NCI-H82 treated with DMSO at 0.1 percent for 48 hours (cell line): Measurements from ENCODE around the gene TACC2.
"Not testable (repeated sequence)": the region's sequence is repeated elsewhere in the genome, so short reads cannot be mapped to it uniquely, and the experiment has no call there.

Experiments
- DNase-seq: peaks from one replicate; lab custom pipeline; 2025; ENCODE audit not compliant: unreplicated experiment; lab: John Stamatoyannopoulos, UW

Gene TACC2

GRCh38 chr10:122089311-122090017 is 100.5 kb downstream of the TACC2 start:
- DNase-seq = no peak

GRCh38 chr10:122091722-122092121 is 102.8 kb downstream of the TACC2 start:
- no peak for DNase-seq

DNA sequence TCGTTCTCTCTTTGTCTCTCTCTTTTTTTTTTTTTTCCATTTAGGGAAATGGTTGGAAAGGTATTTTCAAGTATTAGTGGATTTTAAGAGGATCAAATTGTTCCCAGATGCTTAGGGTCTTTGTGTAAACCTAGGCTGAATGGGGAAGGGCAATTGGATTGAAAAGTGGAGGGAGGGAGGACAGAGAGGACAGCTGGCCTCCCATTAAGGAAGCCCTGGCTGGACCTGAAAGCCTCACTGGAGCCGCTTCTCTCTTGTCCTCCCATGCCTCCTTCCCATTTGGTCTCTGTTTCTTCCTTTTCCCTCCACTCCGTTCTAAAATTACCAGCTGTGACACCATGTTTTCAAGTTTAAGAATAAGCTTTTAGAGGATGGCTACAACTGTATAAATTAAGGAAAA is 104.1 kb downstream of the TACC2 start:
- DNase-seq = peak; percentile 87

DNA sequence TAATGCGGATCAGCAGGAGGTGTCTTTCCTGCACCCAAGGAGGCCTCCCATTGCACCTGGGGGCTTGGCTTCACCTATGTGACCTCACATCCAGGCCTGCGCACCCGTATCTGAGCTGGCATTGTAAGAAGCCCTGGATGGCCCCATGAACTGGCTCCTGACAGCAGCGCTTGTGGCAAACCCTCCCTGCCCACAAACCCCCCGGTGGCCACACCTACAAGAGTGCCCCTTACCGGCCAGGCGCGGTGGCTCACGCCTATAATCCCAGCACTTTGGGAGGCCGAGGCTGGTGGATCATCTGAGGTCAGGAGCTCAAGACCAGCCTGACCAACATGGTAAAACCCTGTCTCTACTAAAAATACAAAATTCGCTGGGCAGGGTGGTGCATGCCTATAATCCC is 107.2 kb downstream of the TACC2 start:
- not testable (repeated sequence) for DNase-seq

DNA sequence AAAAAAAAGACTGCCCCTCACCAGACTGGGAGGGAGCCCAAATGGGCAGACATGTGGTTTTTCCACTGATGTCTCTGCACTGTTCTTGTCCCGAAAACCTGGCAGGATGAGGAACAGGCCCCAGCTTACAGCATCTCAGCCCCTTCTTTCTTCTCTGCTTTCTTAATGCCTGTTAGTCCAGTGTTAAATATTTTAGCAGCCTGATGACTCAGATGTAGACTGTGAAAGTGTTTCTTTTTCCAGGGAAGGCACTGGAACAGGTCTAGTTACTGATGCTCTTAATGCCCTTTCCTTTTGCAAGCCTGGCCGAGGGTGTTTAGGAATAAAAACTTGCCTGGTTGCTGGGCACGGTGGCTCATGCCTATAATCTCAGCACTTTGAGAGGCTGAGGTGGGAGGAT is 107.7 kb downstream of the TACC2 start:
- no peak for DNase-seq

DNA sequence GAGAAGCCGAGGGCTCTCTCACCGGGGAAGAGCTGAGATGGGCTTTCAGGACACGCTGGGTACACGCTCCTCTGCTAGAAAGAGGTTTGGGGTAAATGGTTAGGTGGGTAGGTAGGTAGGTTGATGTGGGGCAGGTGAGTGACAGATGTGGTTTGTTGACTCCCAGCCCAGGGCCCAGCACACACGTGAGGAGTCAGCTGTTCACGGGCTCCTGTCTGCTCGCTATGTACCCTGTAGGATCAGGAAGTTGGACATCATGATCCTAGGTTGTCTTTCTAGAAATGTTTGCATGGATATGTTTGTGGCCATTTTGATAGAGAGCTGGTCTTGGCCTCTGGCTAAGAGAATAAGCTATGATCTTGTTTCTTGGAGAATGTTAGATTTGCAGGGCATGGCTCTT is 109.0 kb downstream of the TACC2 start:
- DNase-seq = no peak

- no peak for DNase-seq
Observed at GRCh38 chr10:122098924-122099323, 110.0 kb downstream of the TACC2 start.

DNA sequence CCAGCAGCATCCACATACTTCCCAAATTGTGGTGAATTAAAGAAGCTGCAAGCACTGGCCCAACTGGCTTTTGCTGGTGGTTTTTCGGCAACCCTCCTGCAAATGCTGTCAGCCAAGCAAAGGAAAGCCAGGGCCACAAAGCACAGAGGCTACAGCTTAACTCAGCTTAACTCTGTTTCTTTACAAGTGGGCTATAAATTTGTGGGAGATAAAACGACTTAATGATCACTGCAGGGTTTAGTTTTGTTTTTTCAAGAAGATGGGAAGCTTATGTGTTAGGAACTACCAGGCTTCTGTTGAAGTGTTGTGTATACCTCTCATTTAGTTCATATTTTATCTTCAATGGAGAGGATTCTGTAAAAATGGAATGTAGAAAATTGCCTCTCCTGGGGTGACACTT is 110.6 kb downstream of the TACC2 start:
- DNase-seq = no peak

- no peak for DNase-seq
Observed at GRCh38 chr10:122102146-122102868, 113.3 kb downstream of the TACC2 start.

DNA sequence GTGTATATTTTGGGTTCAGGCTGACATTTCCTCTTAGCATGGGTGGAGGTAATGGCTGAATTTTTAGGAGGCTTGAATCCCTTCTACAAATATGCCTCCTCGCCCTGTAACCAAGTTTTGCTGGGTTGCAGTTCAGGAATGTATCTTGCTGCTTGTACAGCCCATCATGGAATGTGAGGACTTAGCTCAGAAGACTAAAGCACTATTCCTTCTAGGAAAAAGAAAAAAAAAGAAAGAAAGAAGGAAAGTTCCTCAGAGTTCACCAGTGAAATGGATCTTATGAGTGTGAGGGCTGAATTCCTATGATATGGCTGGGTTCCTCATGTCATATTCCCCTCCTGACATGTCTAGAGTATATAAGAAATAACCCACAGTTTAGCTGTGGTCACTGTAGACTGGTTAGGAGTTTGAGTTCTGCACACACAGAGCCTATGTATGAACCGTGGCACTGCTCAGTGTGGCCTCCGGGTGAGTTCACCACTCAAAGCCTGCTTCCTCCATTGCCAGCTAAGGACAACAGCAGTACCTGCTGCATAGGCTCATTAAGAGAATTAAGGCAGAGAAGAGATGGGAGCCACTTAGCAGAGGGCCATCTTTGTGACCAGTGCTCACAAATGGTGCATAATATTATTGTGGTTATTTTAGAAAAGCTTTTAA is 114.0 kb downstream of the TACC2 start:
- no peak for DNase-seq

- DNase-seq = no peak
Observed at GRCh38 chr10:122103592-122103991, 114.6 kb downstream of the TACC2 start.

DNA sequence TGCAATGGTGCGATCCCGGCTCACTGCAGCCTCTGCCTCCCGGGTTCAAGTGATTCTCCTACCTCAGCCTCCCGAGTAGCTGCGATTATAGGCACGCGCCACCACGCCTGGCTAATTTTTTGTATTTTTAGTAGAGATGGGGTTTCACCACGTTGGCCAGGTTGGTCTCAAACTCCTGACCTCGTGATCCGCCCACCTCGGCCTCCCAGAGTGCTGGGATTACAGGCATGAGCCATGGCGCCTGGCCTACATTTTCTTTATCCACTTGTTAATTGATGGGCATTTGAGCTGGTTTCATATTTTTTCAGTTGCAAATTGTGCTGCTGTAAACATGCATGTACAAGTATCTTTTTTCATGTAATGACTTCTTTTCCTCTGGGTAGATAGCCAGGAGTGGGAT is 119.8 kb downstream of the TACC2 start:
- DNase-seq = not testable (repeated sequence)

DNA sequence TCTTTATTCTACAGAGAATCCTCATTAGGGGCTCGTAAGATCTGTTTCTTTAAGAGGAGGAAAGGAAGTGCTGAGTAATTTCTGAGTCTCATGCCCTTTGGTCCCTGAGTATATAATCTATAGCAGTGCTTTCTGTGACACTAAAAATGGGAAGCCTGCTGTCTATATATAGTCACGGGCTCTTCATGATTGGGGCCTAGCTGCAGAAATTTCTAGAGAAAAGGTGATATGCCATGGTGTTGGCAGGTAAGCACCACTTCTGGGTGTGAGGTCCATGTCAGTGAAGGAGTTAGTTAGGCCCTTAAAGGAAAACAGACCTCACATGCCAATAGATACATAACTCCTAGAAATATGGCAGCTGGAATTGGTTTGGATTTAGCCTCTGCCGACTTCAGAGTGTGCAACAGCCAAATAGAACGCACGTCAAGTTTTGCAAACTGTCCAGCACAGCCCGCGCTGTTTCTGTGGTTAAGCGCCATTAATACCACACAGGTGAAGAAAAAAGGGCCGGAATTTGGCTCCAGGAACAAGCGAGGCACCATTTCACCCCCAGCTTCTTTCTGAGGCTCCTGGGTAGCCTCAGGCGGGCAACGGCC is 123.2 kb downstream of the TACC2 start:
- DNase-seq = no peak

DNA sequence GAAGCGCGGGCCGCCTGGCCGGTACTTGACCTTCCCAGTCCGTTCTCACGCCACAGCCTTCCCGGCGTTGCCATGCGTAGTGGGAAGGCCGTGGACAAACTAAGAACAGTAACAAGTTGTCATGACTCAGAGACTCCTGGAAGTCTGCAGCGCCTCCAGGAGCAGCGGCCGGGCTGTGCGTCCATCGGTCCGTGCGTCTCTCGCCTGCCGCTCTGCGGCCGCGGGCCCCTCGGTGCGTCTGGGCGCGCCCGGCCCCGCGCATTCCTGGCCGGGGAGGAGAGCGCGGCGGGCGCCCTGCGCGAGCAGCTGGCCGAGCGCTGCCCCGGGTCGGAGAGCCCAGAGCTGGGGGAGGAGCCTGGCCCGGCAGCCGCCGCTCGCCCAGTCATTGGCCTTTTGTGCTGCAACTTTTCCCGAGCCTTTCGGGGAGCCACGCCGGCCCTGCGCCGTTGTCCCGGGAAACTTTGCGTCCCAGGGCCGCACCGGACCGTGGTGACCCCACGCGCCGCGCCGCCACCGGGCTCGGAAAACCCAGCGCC is 123.7 kb downstream of the TACC2 start:
- peak; percentile 29 for DNase-seq

- peak; percentile 26 for DNase-seq
Observed at GRCh38 chr10:122113161-122113944, 124.4 kb downstream of the TACC2 start.

GRCh38 chr10:122113945-122114747 is 125.2 kb downstream of the TACC2 start:
- DNase-seq = no peak

DNA sequence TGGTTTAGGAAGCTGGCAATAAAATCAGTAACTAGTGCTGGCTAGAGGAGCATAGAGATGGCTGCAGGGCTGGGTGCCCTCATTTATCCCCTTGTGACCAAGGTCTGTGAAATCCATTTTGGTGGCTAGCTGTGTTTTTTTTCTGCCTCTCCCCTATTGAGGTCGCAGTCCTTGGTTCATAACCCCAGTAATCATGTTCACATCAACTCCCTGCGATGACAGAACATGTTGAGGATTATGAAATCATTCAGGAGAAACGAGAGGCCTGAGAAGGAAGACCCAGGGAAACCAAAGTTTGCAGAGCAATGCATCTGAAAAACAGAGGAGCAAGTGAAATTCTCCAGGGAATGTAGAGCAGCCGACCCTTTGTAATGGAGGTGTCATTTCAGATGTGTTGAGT is 126.9 kb downstream of the TACC2 start:
- no peak for DNase-seq

DNA sequence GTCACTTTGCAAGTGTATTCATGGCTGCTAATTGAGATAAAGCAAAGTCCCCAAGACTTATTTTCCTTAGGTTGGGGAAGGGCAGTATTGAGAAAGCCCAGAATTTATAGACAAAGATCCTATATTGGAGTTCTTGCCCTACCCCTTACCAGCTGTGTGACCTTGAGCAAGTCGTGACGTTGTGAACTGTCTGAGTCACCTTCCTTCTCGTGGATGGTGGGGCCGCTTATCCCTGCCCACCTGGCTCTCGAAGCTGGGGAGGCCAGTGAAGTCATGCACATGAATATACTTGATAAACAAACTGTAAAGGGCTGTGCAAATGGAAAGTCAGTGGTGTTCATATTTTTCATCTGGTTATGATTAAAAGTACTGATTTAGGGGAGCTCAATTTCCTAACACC is 127.4 kb downstream of the TACC2 start:
- no peak for DNase-seq

DNA sequence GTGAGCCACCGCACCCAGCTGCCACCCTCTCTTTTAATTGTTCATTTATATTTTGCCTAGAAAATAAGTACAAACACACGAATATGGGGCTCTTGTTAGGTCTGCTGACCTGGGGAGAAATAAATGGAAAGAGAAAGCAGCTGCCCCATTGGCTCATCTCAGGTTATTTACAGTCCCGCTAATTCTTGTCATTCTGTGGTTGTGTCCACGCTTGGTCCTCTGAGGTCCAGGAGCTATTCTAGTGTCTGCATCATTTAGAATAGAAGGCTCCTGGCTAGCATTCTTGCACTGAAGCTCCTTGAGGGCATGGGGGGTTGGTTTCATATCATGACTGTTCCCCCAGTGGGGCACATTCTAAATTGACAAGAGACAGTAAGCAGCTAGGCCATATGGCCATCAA is 128.5 kb downstream of the TACC2 start:
- DNase-seq = no peak
